ENCODE results near the gene KCNJ1. TPM values are rescaled to one million over a fixed set of nuclear protein-coding genes. Genes with fewer than 3 reads are reported as not detected.

KCNJ1 gene
- total RNA-seq, 1 experiment from 2014 or later = not detected

DNA sequence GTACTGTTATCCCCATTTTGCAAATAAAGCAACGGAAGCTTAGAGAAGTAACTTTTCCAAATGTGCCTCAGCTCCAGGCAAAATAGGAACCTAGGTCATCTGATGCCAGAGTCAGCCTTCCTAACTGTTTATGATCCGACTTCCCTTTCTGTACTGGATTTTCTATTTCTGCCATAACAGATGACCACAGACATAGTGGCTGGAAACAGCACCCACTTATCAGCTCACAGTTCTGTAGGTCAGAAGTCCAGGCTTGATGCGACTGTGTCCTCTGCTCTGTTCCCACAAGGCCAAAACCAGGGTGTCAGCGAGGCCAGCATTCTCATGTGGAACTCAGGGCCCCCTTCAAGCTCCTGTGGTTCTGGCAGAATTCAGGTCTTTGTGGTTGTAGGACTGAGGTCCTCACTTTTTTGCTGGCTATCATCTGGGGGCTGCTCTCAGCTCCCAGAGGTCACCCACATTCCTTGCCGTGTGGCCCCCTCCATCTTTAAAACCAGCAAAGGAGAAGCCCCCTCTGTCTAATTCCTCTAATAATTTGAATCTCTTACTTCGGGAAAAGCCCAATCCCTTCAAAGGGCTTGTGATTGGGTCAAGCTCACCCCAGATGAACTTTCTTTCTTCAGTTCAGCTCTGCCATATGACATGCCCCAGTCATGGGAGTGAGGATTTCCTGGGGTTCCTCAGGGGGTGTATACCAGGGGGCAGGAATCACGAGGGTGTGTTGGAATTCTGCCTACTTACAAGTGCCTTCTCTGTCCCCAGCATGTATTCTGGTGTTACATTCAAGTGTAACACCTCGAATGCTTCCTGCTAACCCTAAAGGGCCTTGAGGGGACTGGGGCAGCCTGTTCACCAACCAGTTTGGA, 39.3 kb upstream of the KCNJ1 start:
- DNase-seq (ENCODE audit: low read depth in 1 of 2, low spot score in 2 of 2) = no peak
- Histone ChIP-seq H3K27me3 (replicated peaks) (no peaks in the 10 kb centered on the region), H3K9me3 (replicated peaks) (no peaks in the 10 kb centered on the region), H3K4me1 (replicated peaks) (peaks cover 8% of the 10 kb centered on the region), H3K36me3 (no peaks in the 10 kb centered on the region), H3K27ac (no peak overlapping the region), H3K4me3 (no peak overlapping the region)

DNA sequence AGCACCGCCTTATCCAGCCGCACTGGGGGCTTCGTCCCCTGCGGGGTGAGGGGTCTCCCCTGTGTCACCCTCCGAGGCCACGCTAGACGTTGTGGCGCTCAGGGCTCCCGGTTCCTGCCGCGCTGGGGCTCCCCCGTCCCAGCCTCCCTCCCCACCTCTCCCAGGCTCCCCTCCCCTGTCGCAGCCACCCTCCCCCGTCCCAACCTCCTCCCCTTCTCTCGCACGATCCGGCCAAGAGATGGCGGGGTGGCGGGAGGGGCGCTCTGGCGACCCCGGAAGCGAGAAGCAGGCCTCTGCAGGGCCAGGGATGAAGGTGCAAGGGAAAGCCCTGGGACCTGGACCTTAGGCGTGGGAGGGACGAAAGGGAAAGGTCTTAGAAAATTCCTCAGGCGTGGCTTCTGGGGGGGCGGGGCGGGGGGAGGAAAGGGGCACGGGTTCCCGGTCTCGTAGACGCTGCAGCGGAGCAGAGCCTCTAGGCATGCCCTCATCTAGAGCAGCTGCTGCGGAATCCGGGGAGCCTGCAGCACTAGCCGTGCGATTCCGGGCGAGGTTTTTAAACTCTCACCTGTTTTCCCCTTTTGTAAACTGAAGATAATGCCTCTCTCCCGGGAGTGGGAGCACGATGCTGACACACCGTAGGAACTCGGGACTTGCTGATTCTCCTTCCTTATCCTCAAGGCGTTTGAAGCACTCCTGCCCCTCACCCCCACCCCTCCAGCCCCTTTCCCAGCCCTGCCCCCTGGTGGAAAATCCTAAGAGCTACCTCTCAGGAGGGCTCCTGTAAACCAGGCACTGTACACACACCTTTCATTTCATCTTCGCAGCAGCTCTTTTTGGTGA, 38.5 kb upstream of the KCNJ1 start:
- H3K9me3 ChIP-seq (replicated peaks) = no peaks in the 10 kb centered on the region
- no peaks in the 10 kb centered on the region for H3K36me3 ChIP-seq
- peaks cover 8% of the 10 kb centered on the region for H3K4me1 ChIP-seq (replicated peaks)
- H3K4me3 ChIP-seq = peak overlapping the region; percentile 37
- H3K27me3 ChIP-seq (replicated peaks) = no peaks in the 10 kb centered on the region
- no peak overlapping the region for H3K27ac ChIP-seq
- peak; percentile 41 to 49 for DNase-seq (ENCODE audit: low read depth in 1 of 2, low spot score in 2 of 2)

DNA sequence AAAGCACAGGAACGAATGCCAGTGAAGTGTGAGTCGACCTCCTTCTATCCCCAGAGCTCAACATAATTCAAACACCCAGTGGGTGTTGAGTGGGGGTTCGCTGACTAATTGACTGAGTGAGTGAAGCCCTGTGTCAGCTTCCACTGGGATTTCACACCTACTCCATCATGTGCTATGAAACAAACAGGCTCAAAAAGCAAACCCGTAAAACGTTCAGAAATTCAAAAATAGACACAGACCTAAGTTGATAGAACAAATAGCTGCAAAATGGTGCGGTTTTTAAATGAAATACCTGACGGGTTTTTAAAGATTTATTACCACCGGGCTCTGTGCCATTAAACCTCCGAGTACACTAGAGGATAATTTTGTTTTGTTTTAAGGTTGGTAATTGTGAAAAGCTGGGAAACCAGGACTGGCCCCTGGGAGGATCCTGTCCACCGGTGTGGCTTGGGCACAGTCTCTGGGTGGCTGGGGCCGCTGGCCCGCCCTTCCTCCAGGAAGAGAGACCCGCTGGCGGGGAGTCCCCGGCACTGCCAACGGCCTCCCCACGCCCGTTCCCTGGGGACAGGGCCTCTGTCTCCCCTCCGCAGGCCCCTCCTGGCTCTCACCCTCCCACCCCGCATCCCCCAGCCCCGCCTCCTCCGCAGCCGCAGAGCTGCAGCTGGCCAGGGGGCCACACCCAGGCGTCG, 37.7 kb upstream of the KCNJ1 start:
- no peaks in the 10 kb centered on the region for H3K9me3 ChIP-seq (replicated peaks)
- peak; percentile 3 to 48 for DNase-seq (ENCODE audit: low read depth in 1 of 2, low spot score in 2 of 2)
- H3K36me3 ChIP-seq = no peaks in the 10 kb centered on the region
- H3K27ac ChIP-seq = no peak overlapping the region
- peak overlapping the region; percentile 37 for H3K4me3 ChIP-seq
- H3K4me1 ChIP-seq (replicated peaks) = peaks cover 8% of the 10 kb centered on the region
- no peaks in the 10 kb centered on the region for H3K27me3 ChIP-seq (replicated peaks)

DNA sequence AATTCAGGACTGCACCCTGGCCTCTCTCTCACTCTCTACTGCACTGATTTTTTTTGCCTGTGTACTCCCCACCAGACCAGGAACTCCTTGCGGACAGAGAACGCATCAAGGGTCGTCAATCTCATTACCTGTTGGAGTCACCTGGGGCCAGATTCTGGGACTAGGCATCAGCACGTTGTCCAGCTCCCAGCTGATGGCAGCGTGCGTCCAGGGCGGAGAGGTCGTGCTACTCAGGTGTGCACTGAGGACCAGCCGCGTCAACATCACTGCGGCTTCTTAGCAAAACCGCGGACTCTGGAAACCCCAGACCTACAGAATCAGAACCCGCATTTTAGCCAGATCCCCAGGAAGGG, 37.2 kb upstream of the KCNJ1 start:
- H3K4me1 ChIP-seq (replicated peaks) = peaks cover 8% of the 10 kb centered on the region
- no peak overlapping the region for H3K27ac ChIP-seq
- DNase-seq (ENCODE audit: low read depth in 1 of 2, low spot score in 2 of 2) = no peak
- H3K9me3 ChIP-seq (replicated peaks) = no peaks in the 10 kb centered on the region
- no peaks in the 10 kb centered on the region for H3K27me3 ChIP-seq (replicated peaks)
- no peak overlapping the region for H3K4me3 ChIP-seq
- H3K36me3 ChIP-seq = no peaks in the 10 kb centered on the region

DNA sequence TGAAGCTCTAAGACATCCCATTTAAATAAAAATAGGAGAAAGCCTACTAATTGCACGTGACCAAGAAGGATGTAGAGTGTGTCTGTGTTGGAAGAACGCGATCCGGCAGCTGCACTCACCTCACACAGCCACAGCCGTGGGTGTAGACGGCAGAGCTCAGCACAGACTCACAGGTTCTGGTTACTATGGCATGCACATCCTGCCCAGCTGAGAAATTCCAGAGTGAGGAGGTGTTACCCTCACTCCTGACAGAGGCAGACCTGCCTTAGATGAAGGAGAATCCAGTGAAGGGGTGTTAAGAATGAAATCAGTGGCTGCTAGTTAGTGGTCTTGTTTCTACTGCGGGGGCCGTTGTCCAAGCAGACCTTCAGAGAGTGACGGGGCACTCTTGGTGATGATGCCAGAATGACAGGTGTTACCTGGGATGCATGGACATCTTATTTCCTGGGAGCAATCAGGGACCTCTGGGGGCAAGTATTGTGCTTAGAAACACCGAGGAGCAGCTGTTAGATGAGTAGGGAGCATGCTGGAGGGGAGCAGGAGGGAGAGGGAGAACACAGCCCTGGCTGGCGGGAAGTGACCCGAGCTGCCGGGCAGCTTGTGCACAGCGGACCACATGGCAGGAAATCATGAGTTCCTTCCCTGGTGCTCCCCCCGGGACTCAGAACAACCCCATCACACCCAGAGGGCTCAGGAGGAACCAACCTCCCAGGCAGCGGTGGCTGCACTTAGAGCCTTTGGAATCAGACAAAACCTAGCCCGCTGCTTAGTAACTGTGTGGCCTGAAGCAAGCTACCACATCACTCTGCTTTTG, 36.4 kb upstream of the KCNJ1 start:
- no peaks in the 10 kb centered on the region for H3K36me3 ChIP-seq
- no peak overlapping the region for H3K4me3 ChIP-seq
- H3K4me1 ChIP-seq (replicated peaks) = peaks cover 5% of the 10 kb centered on the region
- H3K27me3 ChIP-seq (replicated peaks) = no peaks in the 10 kb centered on the region
- DNase-seq (ENCODE audit: low read depth in 1 of 2, low spot score in 2 of 2) = no peak
- H3K9me3 ChIP-seq (replicated peaks) = no peaks in the 10 kb centered on the region
- no peak overlapping the region for H3K27ac ChIP-seq

DNA sequence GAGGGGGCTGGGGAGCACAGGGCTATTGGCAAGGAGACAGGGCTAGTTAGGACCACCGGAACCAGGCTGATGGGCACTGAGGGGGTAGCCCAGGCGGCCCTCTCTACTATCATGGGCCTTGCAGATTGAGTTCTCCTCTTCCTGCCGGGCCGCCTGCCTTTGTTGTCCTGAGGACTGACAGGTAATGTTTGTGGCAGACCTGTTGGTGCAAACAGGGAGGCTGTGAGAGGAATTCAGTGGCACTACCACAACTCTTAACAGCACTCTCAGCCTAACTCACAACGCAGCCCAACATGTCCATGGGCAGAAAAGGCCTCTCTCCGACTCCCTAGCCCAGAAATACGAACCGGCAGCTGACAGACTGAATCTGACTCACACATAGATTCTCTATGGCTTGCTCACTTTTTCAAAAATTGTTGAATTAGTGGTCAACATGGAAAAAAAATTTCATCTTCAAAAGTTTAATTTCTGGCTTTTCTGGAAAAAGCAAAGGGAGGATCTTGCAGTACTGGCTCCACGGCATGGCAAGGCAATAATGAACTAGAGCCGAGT, 35.5 kb upstream of the KCNJ1 start:
- H3K4me1 ChIP-seq (replicated peaks) = no peaks in the 10 kb centered on the region
- DNase-seq (ENCODE audit: low read depth in 1 of 2, low spot score in 2 of 2) = no peak
- H3K27me3 ChIP-seq (replicated peaks) = no peaks in the 10 kb centered on the region
- H3K4me3 ChIP-seq = no peak overlapping the region
- no peaks in the 10 kb centered on the region for H3K36me3 ChIP-seq
- no peaks in the 10 kb centered on the region for H3K9me3 ChIP-seq (replicated peaks)
- H3K27ac ChIP-seq = no peak overlapping the region

DNA sequence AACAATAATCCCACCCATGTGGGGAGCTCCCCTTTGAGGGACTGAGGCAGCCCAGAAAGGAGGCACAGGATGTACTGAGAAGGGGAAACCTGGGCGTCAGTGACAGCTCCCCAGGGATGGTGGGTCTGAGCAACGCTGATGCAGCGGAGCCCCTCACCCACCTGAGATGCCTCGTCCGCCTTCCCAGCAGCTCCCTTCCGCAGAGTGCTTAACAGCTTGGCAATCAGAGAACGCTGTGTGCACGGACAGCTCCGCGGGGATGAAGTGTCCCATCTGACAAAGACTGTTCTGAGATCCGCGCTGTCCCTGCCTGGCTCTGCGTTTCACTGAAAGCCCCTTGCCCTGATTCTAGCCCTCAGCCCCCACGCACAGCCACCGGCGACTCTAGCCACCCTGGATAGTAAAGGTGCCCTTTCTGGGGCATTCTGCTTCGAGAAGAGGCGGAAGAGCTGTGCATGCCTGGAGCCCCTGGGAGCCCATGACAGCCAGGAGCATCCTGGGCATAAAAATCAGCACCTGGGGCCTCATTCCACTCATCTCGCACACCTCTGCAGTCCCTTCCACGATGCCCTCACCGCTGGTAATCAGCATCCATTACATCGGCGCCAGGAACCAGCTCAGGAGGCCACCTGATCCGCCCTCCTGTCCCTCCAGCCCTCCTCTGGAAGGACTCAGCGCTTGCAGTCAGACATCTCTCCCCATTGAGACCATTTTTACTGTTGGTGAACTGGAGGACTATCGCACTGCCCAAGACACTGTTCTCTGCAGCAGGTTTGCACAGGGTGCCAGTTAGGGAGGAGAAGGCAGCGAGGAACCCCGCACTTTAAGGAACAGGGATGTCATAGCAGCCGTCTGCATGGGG, 34.8 kb upstream of the KCNJ1 start:
- DNase-seq (ENCODE audit: low read depth in 1 of 2, low spot score in 2 of 2) = no peak
- Histone ChIP-seq H3K27me3 (replicated peaks) (no peaks in the 10 kb centered on the region), H3K4me1 (replicated peaks) (no peaks in the 10 kb centered on the region), H3K9me3 (replicated peaks) (no peaks in the 10 kb centered on the region), H3K4me3 (no peak overlapping the region), H3K36me3 (no peaks in the 10 kb centered on the region), H3K27ac (no peak overlapping the region)

GRCh38 chr11:128900468-128900867, 33.4 kb upstream of the KCNJ1 start:
- no peak for DNase-seq (ENCODE audit: low read depth in 1 of 2, low spot score in 2 of 2)
- H3K36me3 ChIP-seq = no peaks in the 10 kb centered on the region
- no peak overlapping the region for H3K4me3 ChIP-seq
- no peaks in the 10 kb centered on the region for H3K9me3 ChIP-seq (replicated peaks)
- no peaks in the 10 kb centered on the region for H3K4me1 ChIP-seq (replicated peaks)
- H3K27me3 ChIP-seq (replicated peaks) = no peaks in the 10 kb centered on the region
- H3K27ac ChIP-seq = no peak overlapping the region

DNA sequence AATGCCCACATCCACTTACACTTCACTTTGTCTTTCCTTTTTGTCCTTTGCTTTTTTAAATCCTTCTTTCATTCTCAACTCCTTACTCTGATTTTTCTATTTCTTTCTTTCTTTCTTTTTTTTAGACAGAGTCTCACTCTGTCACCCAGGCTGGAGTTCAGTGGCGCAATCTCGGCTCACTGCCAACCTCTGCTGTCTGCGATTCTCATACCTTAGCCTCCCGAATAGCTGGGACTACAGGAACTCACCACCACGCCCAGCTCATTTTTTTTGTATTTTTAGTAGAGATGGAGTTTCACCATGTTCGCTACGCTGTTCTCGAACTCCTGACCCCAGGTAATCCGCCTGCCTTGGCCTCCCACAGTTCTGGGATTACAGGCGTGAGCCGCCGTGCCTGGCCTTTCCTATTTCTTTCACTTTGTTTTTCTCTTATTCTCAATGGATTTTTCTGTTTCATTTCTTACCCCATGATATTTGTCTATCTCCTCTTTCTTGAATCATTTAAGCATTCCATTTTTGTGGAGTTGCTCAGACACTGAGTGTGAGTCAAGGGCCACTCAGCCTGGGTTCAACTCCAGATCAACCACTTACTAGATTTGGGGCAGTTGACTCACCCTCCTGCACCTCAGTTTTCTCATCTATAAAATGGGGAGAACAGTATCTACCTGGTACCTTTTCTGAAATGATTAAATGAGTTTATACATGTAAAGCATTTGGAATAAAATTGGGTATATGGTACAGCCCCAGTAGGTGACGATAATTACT, 31.7 kb upstream of the KCNJ1 start:
- Histone ChIP-seq H3K27ac (no peak overlapping the region), H3K4me3 (no peak overlapping the region), H3K4me1 (replicated peaks) (no peaks in the 10 kb centered on the region), H3K27me3 (replicated peaks) (no peaks in the 10 kb centered on the region), H3K9me3 (replicated peaks) (no peaks in the 10 kb centered on the region), H3K36me3 (no peaks in the 10 kb centered on the region)
- no peak for DNase-seq (ENCODE audit: low read depth in 1 of 2, low spot score in 2 of 2)

DNA sequence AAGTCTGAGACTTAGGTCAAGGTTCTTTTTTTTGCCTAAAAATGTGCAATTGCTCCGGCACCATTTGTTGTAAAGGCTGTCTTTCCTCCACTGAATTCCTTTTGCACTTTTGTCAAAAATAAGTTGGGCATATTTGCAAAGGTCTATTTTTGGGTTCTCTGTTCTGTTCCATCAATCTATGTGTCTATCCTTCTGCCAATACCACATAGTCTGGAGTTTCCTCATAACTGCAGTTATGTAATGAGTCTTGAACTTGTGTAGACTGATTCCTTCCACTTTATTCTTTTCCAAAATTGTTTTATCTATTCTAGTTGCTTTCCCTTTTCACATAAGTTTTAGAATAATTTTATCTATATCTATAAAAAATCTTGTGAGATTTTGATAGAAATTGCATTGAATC, 30.7 kb upstream of the KCNJ1 start:
- no peaks in the 10 kb centered on the region for H3K27me3 ChIP-seq (replicated peaks)
- H3K4me3 ChIP-seq = no peak overlapping the region
- no peak for DNase-seq (ENCODE audit: low read depth in 1 of 2, low spot score in 2 of 2)
- no peaks in the 10 kb centered on the region for H3K4me1 ChIP-seq (replicated peaks)
- H3K36me3 ChIP-seq = no peaks in the 10 kb centered on the region
- no peak overlapping the region for H3K27ac ChIP-seq
- H3K9me3 ChIP-seq (replicated peaks) = no peaks in the 10 kb centered on the region

DNA sequence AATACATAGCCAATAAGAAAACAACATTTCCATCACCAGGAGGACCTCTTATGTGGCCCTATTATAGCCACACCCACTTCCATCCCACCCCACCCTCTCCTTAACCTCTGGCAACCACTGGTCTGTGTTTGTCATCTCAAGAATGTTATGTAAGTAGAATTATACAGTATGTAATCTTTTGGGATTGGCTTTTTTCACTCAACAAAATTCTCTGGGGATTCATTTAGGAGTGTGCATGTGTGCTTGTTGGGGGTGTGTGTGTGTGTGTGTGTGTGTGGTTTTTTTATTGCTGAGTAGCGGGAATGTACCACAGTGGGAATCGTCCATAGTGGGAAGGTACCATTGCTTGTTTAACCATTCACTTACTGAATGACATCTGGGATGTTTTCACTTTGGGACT, 29.3 kb upstream of the KCNJ1 start:
- H3K4me1 ChIP-seq (replicated peaks) = no peaks in the 10 kb centered on the region
- H3K36me3 ChIP-seq = no peaks in the 10 kb centered on the region
- H3K4me3 ChIP-seq = no peak overlapping the region
- no peak overlapping the region for H3K27ac ChIP-seq
- H3K9me3 ChIP-seq (replicated peaks) = no peaks in the 10 kb centered on the region
- H3K27me3 ChIP-seq (replicated peaks) = no peaks in the 10 kb centered on the region
- no peak for DNase-seq (ENCODE audit: low read depth in 1 of 2, low spot score in 2 of 2)

- no peak for DNase-seq (ENCODE audit: low read depth in 1 of 2, low spot score in 2 of 2)
- Histone ChIP-seq H3K27me3 (replicated peaks) (peaks cover 4% of the 10 kb centered on the region; the same call in 1 of the 2 replicates), H3K27ac (no peak overlapping the region), H3K4me3 (no peak overlapping the region), H3K4me1 (replicated peaks) (peaks cover 3% of the 10 kb centered on the region; the same call in 1 of the 2 replicates), H3K9me3 (replicated peaks) (no peaks in the 10 kb centered on the region), H3K36me3 (no peaks in the 10 kb centered on the region)
Observed at GRCh38 chr11:128895526-128895925, 28.4 kb upstream of the KCNJ1 start.
